Activated gamma-delta T cell treated with anti-CD3 and anti-CD28 coated beads, Interleukin-2, amount 50 U/mL, for 16 hours (primary cell): ENCODE data around the gene ST7L.
"Not testable (repeated sequence)": the region's sequence is repeated elsewhere in the genome, so short reads cannot be mapped to it uniquely, and the experiment has no call there.

ENCODE experiments used
- DNase-seq: peaks from one replicate; pipeline ENCODE4 v3.0.0-alpha.2; 2020; ENCODE audit warnings: low read depth

ST7L gene, protein sequence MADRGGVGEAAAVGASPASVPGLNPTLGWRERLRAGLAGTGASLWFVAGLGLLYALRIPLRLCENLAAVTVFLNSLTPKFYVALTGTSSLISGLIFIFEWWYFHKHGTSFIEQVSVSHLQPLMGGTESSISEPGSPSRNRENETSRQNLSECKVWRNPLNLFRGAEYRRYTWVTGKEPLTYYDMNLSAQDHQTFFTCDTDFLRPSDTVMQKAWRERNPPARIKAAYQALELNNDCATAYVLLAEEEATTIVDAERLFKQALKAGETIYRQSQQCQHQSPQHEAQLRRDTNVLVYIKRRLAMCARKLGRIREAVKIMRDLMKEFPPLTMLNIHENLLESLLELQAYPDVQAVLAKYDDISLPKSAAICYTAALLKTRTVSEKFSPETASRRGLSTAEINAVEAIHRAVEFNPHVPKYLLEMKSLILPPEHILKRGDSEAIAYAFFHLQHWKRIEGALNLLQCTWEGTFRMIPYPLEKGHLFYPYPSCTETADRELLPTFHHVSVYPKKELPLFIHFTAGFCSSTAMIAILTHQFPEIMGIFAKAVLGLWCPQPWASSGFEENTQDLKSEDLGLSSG

DNA sequence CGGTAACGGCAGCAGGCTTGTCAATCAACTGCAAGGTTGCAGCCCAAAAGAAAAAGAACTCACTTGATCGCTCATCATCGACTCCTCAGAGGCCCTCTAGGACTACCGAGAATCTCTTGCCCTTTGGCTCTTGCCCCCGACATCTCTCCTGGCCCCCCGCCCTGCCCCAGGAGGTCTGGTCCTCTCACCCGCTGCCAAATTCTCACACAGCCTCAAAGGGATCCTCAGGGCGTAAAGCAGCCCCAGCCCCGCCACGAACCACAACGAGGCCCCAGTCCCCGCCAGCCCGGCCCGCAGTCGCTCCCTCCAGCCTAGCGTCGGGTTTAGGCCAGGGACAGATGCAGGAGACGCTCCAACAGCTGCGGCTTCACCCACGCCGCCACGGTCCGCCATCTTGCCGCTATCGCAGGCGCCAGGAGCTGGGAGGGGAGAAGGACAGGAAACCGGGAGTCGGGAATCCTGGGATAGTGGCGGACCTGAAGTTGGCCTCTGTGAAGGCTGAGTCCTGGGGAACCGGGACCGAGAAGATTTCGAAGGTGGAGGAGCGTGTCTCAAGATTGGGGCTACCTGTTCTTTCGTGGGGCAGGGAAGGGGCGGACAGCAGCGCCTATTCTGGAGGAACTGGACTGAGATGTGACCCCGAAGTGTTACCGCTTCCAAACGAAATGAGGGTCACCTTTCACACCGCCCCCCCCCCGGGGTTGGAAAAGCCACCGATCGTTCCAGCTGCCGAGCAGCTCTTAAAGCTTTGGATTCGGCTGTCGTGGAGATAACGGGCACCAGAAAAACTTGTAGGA lies at the start of gene ST7L:
Gene ST7L (minus strand): TSS at position 421 of the 797 bp plus-strand sequence. CDS start 28 bp downstream, at position 393.
- DNase-seq, result peak; percentile 23

DNA sequence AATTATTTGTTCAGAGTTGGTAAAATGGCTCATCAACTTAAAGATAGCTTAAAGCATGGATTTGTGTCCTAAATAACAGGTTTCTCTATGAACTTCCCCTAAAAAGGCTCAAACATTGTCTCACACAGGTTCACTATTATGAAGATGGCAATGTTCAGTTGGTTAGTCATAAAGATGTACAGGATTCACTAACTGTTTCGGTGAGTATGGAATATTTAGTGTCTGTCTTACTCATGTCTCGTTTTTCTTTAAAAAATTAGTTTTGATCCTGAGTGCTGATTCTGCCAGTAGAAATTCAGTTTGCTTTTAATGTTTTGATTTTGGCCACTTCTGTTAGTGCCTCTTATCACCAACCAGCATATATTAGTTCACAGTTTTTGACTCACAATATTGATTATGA lies 48.0 kb upstream of the ST7L start:
- DNase-seq, result no peak

DNA sequence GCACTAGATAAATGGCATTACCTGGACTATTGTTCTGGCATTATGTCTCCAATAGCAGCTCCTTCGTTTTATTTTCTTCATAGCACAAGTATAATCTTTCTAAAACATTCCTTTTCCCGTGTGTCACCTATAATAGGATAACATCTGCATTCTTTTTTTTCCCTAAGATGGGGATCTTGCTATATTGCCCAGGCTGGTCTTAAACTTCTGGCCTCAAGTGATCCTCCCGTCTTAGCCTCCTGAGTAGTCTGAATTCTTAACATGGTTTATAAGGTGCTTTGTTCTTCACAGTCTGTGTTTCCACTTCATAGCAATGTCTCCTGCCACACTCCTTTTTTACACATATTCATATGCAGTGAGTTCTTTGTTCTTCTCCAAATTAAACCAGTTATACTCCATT lies 46.9 kb upstream of the ST7L start:
- DNase-seq, result no peak

DNA sequence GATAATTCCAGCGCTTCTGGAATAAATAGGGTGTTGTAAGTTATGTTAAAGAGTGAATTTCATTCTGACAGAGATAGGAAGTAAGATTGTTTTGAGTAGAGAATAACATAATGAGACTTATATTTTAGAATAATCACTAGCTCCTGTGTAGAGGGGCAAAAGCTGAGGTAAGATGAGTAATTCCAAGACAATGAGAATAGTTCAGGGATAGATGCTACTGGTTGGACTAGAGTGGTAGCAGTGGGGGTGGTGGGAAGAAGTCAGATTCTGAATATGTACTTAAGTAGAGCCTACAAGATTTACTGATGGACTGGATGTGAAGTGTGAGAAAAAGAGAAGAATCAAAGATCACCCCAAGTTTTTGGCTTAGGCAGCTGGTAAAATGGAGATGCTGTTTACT lies 32.3 kb upstream of the ST7L start:
- no peak for DNase-seq

DNA sequence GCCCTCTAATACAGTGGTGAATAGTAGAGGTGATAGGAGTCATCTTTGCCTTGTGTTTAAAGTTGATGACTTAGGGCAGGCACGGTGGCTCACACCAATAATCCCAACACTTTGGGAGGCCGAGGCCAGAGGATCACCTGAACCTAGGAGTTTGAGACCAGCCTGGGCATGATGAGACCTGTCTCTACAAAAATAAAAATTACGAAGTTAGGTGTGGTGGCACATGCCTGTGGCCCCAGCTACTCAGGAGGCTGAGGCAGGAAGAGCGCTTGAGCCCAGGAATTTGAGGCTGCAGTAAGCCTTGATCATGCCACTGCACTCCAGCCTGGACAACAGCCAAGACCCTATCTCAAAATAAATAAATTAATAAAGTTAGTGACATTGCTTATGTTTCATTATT lies 27.3 kb upstream of the ST7L start:
- DNase-seq, result no peak

DNA sequence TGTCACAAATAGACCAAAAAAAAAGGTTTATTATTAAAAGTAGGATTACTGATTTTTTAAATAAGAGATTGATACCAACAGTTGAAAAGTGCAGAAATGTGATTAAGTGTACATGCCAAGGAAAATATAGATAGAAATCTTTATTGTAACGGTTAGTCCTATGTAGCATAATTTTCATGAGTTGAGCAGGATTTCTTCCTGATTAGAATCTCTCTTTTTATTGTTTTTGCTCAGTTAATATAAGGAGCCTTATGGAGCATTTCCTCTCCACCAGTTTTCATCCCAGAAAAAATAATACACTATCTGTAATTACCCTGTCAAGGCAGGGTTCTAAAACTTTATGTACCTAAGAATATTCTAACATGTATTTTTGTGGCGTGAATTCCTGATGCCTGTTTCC lies 24.1 kb upstream of the ST7L start:
- DNase-seq, result no peak

DNA sequence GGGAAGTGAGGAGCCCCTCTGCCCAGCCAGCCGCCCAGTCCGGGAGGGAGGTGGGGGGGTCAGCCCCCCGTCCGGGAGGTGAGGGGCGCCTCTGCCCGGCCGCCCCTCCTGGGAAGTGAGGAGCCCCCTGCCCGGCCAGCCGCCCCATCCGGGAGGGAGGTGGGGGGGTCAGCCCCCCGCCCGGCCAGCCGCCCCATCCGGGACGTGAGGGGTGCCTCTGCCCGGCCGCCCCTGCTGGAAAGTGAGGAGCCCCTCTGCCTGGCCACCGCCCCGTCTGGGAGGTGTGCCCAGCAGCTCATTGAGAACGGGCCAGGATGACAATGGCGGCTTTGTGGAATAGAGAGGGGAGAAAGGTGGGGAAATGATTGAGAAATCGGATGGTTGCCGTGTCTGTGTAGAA lies 21.5 kb upstream of the ST7L start:
- DNase-seq, result not testable (repeated sequence)

DNA sequence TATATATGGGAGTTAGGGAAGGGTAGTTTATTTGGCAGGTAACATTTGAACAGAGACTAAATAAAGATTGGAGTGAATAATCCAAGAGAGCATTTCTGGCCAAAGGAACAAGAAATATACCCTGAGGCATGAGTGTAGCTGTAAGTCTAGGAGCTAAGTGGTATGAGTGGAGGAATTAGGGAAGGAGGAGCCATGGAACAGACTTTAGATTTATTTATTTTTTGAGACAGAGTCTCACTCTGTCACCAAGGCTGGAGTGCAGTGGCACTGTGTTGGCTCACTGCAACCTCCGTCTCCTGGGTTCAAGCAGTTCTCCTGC lies 19.1 kb upstream of the ST7L start:
- DNase-seq, result no peak

DNA sequence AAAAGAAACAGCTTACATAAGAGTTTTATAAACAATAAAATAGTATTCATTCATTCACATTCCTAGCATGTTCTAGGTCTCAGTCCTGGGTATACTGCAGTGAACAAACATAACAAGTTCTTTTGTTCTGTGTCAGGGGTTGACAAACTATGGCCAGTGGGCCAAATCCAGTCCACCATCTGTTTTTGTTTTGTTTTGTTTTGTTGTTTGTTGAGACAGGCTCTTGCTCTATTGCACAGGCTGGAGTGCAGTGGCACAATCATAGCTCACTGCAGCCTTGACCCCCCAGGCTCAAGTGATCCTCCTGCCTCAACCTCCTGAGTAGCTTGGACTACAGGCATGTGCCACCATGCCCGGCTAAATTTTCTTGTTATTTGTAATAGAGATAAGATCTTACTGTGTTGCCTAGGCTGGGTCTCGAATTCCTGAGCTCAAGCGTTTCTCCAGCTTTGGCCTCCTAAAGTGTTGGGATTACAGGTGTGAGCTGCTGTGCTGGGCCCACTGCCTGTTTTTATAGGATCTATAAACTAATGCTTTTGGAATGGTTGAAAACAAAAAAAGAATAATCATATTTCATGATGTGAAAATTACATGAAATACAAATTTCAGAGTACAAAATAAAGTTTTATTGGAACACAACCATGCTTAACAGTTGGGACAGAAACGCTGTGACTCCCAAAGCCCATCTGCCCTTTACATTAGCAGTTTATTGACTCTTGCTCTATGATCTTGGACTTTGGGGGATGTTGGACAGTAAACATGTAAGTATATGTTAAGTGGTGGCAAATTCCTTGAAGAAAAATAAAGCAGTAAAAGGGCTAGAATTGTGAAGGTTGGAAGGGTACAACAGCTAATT lies 18.5 kb upstream of the ST7L start:
- DNase-seq, result no peak

DNA sequence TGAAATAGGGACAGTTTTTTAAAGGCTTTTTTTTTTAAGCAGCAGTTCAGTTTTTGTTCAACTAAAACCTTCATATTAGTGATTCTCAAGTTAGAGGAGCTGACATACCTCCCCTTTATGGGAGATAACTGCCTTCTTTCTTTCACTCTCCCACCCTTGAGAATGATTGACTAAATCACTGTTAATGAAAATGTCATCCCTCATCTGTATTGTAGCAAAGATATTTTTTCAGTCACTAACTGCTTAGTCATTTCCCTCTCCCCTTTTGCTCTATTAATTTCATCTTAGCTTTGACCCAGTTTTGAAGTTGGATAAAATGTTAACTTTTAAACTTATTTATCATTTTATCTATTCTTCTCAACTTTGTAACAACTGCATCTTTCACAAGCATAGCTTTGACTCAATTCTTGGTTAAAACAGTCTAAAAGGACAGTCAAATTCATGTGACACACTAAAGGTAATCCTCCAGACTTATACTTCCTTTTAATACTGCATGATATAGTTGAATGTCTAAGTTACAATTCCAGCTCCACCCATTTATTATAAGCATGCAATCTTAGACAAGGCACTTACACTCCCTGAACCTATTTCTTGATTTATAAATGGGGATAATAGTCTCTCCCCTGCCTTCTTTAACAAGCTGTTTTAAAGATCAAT lies 17.8 kb upstream of the ST7L start:
- no peak for DNase-seq

DNA sequence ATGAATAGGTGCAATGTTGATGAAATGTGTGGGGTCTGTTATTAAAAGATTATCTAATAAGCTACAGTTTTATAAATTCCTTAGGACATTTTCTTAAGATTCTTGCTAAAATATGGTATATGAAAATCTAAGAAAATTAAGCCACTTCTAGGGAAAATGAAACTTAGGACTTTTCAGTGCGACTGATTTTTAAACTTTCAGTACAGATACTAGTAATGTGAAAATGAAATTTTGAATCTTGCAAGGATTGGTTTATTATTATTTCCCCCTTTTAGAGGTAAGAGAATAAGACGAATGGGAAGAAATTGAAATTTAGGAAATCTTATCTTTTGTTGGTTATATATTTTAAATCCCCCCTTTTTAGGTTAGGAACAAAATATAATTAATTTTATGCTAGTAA lies 17.1 kb upstream of the ST7L start:
- no peak for DNase-seq

DNA sequence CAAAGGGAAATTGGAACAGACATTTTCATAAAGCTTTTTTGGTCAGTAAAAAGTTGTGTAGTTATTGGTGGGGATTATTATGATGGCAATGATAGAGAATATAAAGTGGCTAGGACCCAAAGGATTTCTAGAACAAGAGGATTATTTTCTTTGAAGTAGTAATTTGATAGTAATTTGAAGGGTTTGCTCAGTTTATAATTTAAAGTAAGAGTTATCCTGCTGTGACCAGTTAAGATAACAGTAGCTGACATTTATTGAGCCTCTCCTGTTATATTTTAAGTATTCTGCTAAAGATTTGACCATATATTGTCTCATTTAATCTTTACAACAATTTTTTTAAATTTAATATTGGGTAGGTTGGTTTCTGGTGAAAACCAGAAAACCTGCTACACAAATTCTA lies 15.4 kb upstream of the ST7L start:
- DNase-seq, result no peak

DNA sequence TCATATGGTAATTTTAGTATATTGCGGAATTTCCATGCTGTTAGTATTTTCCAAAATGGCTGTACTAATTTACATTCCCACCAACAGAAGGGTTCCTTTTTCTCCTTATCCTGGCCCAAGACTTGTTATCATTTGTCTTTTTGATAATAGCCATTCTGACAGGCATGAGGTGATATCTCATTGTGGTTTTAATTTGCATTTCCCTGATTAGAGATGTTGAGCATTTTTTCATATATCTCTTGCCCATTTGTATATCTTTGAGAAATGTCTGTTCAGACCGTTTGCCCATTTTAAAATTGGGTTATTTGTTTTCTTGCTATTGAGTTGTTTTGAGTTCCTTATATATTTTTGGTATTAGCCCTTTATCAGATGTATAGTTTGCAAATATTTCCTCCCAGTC lies 14.7 kb upstream of the ST7L start:
- no peak for DNase-seq

DNA sequence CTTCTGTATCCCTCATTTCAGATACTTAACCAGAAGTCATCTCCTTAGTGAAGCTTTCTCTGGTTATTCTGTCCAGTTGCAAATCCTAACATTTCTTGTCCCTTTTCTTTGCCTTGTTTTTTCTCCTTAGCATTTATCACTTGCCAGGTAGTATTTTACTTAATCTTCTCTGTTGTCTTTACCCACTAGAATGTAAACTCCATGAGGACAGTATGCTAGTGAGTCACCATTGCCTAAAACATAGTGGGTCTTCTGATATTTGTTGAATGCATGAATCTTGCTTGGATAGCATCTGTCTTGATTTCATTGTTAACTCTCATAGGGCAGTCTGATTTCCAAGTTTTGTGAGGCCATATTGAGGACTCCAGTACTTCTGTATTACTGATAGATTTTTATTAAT lies 10.3 kb upstream of the ST7L start:
- DNase-seq, result no peak

DNA sequence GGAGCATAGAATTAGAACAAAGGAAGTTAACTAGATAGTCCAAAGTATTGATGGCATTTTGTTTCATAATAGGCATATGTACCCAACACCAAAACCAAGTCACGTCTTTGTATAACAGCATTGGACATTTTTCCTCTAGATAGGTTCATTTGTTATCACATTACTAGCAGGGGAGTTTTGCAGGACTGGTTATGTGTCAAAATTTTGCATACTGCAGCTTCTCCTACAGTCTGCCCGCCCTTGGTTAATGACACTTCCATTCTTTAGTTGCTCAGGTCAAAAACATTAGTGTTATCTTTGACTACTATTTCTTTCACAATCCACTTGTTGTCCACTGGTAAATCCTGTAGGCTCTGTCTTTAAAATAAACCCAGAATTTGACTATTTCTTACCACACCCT lies 9.6 kb upstream of the ST7L start:
- DNase-seq, result no peak

DNA sequence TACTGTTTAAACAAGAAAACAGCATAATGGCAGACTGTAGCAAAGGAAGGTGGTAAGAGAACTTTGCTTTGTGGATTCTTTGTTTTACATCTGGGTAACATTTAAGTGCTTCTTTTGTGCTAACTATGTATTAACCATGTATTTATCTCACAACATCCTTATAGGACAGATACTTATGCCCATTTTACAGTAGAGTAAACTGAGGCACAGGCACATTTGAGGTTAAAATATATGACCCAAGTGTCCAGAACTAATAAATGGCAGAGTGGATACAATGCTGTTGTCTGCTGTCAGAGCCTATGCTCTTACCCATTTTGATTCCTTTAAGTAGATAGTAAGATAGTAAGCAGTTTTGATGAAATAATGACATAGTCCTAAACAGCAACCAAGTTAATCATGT lies 7.9 kb upstream of the ST7L start:
- DNase-seq, result no peak

DNA sequence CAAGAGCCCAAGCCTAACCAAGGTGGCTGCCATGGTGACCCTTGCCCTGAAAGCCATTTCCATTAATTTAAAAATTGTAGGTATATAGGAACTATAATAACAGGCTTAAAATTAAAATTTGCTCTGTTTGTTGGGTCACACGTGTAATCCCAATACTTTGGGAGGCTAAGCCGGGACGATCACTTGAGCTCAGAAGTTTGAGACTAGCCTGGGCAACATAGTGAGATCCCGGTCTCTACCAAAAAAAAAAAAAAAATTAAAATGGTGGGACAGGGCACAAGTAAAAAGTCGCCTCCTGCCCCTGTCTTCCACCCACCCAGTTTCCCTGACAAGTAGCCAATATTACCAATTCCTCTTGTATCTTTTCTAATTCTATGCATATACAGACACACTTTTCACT lies 7.3 kb upstream of the ST7L start:
- no peak for DNase-seq

DNA sequence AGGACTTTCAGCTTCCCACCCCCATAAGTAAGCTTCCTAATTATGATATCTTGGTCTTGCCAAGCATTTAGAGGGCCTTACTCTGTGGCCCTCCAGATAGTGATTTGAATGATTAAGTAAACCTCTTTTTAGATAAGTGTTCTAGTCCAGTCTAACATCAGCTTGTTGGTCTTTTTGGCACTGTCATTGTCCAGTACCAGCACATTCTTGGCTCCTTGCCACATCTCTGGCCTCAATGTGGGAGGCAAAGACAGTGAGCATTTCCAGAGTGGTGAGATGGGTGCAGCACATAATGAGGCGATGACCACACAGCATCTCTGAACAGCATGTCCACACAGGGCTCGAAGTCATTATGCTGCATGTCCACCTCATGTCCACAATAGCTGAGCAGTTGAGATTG lies 6.8 kb upstream of the ST7L start:
- DNase-seq, result no peak

DNA sequence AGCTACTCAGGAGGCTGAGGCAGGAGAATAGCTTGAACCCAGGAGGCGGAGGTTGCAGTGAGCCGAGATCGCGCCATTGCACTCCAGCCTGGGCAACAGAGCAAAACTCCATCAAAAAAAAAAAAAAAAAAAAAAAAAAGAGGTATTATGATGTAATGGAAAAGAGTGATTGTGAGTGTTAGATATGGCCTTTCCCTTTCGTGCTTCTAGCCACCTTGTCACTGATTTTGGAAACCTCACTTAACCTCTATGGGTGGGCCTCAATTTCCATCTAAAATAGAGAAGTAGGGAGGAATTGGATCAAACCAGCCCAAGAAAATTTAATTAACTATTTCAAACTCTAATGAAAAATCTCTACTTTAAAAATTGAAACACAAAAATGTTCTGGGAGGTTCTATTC lies 5.6 kb upstream of the ST7L start:
- DNase-seq, result not testable (repeated sequence)

DNA sequence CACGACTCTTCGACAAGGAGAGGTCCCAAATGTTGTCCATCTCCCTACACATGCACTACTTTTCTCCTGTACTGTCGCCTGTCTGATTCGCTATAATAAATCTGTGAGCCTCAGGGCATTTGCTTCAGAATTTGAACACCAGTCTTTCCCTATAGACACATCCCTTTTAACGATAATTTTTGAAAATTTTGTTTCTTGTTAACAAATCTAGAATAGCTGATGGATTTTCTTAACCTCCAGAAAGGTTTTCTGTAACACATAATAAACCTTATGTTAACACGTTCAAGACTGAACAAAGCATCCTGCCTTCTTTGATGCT lies 1.4 kb upstream of the ST7L start:
- DNase-seq, result no peak

DNA sequence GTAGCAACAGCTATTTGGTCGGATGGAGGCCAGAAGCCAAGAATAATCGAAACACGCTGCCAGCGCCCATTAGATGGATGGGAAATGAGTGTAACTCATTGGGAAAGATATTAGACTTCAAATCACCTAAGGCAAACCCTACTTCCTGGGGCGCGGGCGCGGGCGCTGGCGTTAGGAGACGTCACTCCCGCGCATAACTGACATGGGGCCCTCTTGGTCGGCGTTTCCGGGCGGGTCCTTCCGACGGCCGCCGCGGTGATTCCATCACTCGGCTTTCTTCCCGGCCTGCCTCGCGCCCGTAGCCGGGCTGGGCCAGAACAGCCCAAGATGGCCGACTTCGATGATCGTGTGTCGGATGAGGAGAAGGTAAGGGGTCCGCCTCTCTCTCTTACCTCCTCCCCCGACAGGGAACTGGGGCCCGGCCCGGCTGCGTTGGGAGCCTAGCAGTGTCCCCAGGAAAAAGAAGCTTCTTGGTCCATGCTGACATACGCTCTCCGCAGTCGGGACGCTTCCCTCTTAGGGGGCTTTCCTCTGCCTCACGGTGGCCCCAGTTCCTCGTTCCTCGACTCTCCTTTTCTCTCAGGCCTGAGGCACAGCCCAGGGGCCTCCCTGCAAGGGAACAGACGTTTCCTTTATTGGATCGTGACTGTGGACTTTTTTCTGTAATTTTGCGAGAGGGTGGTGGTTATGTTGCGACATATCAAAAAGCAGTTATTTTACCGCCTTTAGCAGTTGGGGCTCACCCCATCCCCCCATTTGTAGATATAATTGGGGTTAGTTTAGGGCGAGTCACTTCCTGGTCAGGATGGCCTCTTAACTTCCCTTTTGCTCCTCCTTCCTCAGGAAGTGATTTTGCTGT lies 806 bp upstream of the ST7L start, which contains the start of gene CAPZA1:
Gene CAPZA1 (plus strand): TSS at position 315 of the 859 bp plus-strand sequence. CDS start 13 bp downstream, at position 328.
- peak; percentile 83 for DNase-seq
